Measurements from ENCODE around the gene TPCN1. TPM values are rescaled to one million over a fixed set of nuclear protein-coding genes. Genes with fewer than 3 reads are reported as not detected.

The TPCN1 gene
- total RNA-seq, 2 donors from 2014 or later, result 18.9 to 30.8 TPM

DNA sequence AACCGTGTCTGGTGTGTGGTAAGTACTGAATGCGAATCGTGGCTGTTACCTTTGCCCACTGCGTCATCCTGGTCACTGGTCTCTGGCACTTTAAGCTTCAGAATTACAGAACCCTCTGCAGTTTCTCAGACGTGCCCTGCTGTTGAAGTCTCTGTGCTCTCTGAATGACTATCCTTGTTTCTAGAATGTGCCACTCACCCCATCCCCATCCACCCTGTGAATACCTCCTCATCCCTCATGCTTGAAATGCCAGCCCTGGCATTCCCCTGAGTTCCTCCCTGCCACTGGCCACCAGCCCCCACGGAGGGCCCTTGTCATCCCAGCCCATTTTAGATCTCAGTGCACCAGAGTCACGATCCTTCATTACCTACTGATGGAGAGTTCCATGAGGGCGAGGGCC lies 21.3 kb downstream of the TPCN1 start:
- Histone ChIP-seq H3K9me3 (ENCODE audit: control insufficient read depth, low read length) (no peaks in the 10 kb centered on the region), H3K4me3 (ENCODE audit: low read length) (no peak overlapping the region), H3K27ac (ENCODE audit: low read depth, low read length) (no peak overlapping the region), H3K9ac (ENCODE audit: extremely low read depth, low read length, poor library complexity, severe bottlenecking) (no peak overlapping the region), H3K36me3 (ENCODE audit: control insufficient read depth, insufficient read depth, low read length) (no peaks in the 10 kb centered on the region), H3K27me3 (ENCODE audit: control insufficient read depth, insufficient read depth, low read length, poor library complexity, severe bottlenecking) (peaks cover 32% of the 10 kb centered on the region), H3K4me1 (ENCODE audit: control insufficient read depth, insufficient read depth, low read length) (peaks cover 7% of the 10 kb centered on the region)
- Mint-ChIP-seq H3K9me3 (no peaks in the 10 kb centered on the region), H3K27ac (peak overlapping the region; percentile 23), H3K4me3 (no peak overlapping the region), H3K4me1 (peaks cover 24% of the 10 kb centered on the region), H3K27me3 (ENCODE audit: insufficient read depth) (peaks cover 32% of the 10 kb centered on the region), H3K36me3 (ENCODE audit: low read depth) (peaks cover 11% of the 10 kb centered on the region)
- TF ChIP-seq CTCF (conservative IDR thresholded peaks at IDR 0.05), result no peak
- no peak for DNase-seq
- WGBS, 2 experiments (ENCODE audit: insufficient coverage in 1 of 2, insufficient read length in 1 of 2), result 90 to 99% methylated on average over 5 to 8 of the region's 8 CpGs

DNA sequence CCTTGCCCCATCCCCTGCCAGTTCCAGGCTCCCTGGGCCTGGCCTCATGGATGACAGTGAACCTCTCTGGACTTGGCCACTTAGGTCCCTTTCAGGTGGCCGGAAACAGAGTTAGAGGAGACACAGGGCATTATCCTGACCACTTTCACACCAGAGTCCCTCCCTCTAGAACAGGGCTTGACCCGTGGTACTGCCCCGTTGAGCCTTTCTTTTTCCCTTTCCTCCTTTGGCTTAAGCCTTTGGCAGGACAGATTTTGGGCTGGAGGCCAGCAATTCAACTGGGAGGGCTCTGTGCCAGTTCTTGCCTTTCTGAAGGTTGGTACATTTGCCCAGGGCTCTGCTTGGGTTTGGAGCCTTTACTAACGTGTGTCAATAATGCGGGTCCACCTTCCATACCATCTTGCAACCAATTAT lies 22.8 kb downstream of the TPCN1 start:
- 94 to 95% methylated on average over 4 to 5 of the region's 5 CpGs for WGBS, 2 experiments (ENCODE audit: insufficient coverage in 1 of 2, insufficient read length in 1 of 2)
- Mint-ChIP-seq H3K4me1 (peaks cover 27% of the 10 kb centered on the region), H3K4me3 (no peak overlapping the region), H3K9me3 (no peaks in the 10 kb centered on the region), H3K36me3 (ENCODE audit: low read depth) (peaks cover 6% of the 10 kb centered on the region), H3K27ac (peak overlapping the region; percentile 64), H3K27me3 (ENCODE audit: insufficient read depth) (peaks cover 47% of the 10 kb centered on the region)
- Histone ChIP-seq H3K9me3 (ENCODE audit: control insufficient read depth, low read length) (no peaks in the 10 kb centered on the region), H3K4me3 (ENCODE audit: low read length) (no peak overlapping the region), H3K36me3 (ENCODE audit: control insufficient read depth, insufficient read depth, low read length) (no peaks in the 10 kb centered on the region), H3K27ac (ENCODE audit: low read depth, low read length) (no peak overlapping the region), H3K4me1 (ENCODE audit: control insufficient read depth, insufficient read depth, low read length) (peaks cover 7% of the 10 kb centered on the region), H3K27me3 (ENCODE audit: control insufficient read depth, insufficient read depth, low read length, poor library complexity, severe bottlenecking) (peaks cover 47% of the 10 kb centered on the region), H3K9ac (ENCODE audit: extremely low read depth, low read length, poor library complexity, severe bottlenecking) (no peak overlapping the region)
- DNase-seq, result peak; percentile 52
- no peak for TF ChIP-seq CTCF (conservative IDR thresholded peaks at IDR 0.05)

DNA sequence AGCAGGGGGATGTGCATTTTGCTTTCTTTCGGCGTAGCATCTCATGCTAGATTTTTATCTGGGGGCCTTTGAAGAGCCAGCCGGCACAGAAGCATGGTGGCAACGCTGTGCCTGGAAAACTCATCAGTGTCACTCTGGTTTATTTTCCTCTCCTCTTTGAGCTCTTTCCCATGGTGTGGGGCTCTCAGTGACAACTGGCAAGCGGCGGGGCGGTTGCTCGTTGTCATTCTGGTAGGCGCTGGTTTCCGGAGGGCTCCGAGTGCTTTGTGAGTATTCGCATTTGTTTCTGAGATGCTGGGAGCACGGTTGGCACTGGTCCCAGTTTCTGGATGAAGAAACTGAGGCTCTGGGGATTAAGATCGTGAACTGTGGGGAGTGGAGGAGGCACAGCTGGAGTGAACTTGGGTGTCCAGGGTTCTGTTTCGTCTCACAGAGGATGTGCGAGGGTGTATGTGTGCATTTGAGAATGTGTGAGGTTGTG lies 23.3 kb downstream of the TPCN1 start:
- H3K4me1 Mint-ChIP-seq, result peaks cover 24% of the 10 kb centered on the region
- no peak for TF ChIP-seq CTCF (conservative IDR thresholded peaks at IDR 0.05)
- no peaks in the 10 kb centered on the region for H3K9me3 Mint-ChIP-seq
- H3K27ac Mint-ChIP-seq, result peak overlapping the region; percentile 82
- no peak overlapping the region for H3K9ac ChIP-seq (ENCODE audit: extremely low read depth, low read length, poor library complexity, severe bottlenecking)
- H3K36me3 ChIP-seq (ENCODE audit: control insufficient read depth, insufficient read depth, low read length), result no peaks in the 10 kb centered on the region
- H3K27ac ChIP-seq (ENCODE audit: low read depth, low read length), result no peak overlapping the region
- peaks cover 51% of the 10 kb centered on the region for H3K27me3 Mint-ChIP-seq (ENCODE audit: insufficient read depth)
- peaks cover 52% of the 10 kb centered on the region for H3K27me3 ChIP-seq (ENCODE audit: control insufficient read depth, insufficient read depth, low read length, poor library complexity, severe bottlenecking)
- peaks cover 6% of the 10 kb centered on the region for H3K36me3 Mint-ChIP-seq (ENCODE audit: low read depth)
- DNase-seq, result peak; percentile 53
- peaks cover 7% of the 10 kb centered on the region for H3K4me1 ChIP-seq (ENCODE audit: control insufficient read depth, insufficient read depth, low read length)
- H3K9me3 ChIP-seq (ENCODE audit: control insufficient read depth, low read length), result no peaks in the 10 kb centered on the region
- H3K4me3 Mint-ChIP-seq, result peak overlapping the region; percentile 15
- H3K4me3 ChIP-seq (ENCODE audit: low read length), result no peak overlapping the region
- WGBS, 2 experiments (ENCODE audit: insufficient coverage in 1 of 2, insufficient read length in 1 of 2), result 92 to 93% methylated on average over 14 to 16 of the region's 16 CpGs

All from endodermal cell (in vitro differentiated cells).